HEK293 (cell line): ENCODE results near the gene UBE2F.
"Not testable (repeated sequence)": the region's sequence is repeated elsewhere in the genome, so short reads cannot be mapped to it uniquely, and the experiment has no call there.

Experiments used
- CTCF ChIA-PET: fragments of 350-600 bp; formaldehyde crosslinking; extraction: SDS; loops from one replicate; lab custom pipeline; 2021; ENCODE audit warnings: antibody characterized with exemption; lab: Yijun Ruan, JAX
- POLR2A ChIA-PET: fragments of 300-600 bp; formaldehyde crosslinking; extraction: SDS; loops from one replicate; lab custom pipeline; 2020; ENCODE audit warnings: antibody characterized with exemption, inconsistent platforms; lab: Yijun Ruan, JAX
- H3K27ac ChIP-seq: fragments of 200-500 bp; sonication (Bioruptor generic); 2 replicates; pipeline ENCODE4 v1.5.1; 2014; ENCODE audit warnings: low read depth, low read length, control low read depth, inconsistent platforms; ENCODE audit errors: extremely low read depth
- H3K36me3 ChIP-seq, 2 experiments: fragments of 200-500 bp in 1 of 2; sonication (Bioruptor generic) in 1 of 2; 1 replicate in 1 of 2; 2 replicates in 1 of 2; pipeline ENCODE4 v1.5.1; 2014 to 2017; ENCODE audit warnings: inconsistent platforms in 2 of 2, low read length in 2 of 2; ENCODE audit not compliant: control insufficient read depth in 2 of 2, insufficient read depth in 1 of 2
- H3K4me1 ChIP-seq: fragments of 200-500 bp; sonication (Bioruptor generic); 2 replicates; pipeline ENCODE4 v1.5.1; 2014; ENCODE audit warnings: mild to moderate bottlenecking, low read length, inconsistent platforms; ENCODE audit not compliant: control insufficient read depth, insufficient read depth
- H3K4me3 ChIP-seq: 2 replicates; pipeline ENCODE4 v1.5.1; 2011; ENCODE audit warnings: low read depth, mild to moderate bottlenecking, control low read depth, low read length, moderate library complexity
- H3K9me3 ChIP-seq: fragments of 200-500 bp; sonication (Bioruptor generic); 2 replicates; pipeline ENCODE4 v1.5.1; 2014; ENCODE audit warnings: low read depth, low read length, inconsistent platforms; ENCODE audit not compliant: control insufficient read depth, insufficient read depth
- GLI2 ChIP-seq: fragments of 450-650 bp; formaldehyde crosslinking; IDR thresholded peaks from 2 replicates; pipeline ENCODE4; 2017; ENCODE audit warnings: missing biosample characterization, missing genetic modification characterization, low read depth, borderline replicate concordance
- GLIS2 ChIP-seq: fragments of 450-650 bp; formaldehyde crosslinking; IDR thresholded peaks from 2 replicates; pipeline ENCODE4 v1.5.1; 2016; ENCODE audit warnings: missing biosample characterization, missing genetic modification characterization
- KLF7 ChIP-seq: fragments of 450-650 bp; formaldehyde crosslinking; IDR thresholded peaks from 2 replicates; pipeline ENCODE4 v1.5.1; 2016; ENCODE audit warnings: missing biosample characterization, missing genetic modification characterization, borderline replicate concordance
- PBX3 ChIP-seq: sonication (generic); formaldehyde crosslinking; IDR thresholded peaks from 2 replicates; pipeline ENCODE4 v1.8.1; 2022; ENCODE audit warnings: mild to moderate bottlenecking, moderate library complexity, missing genetic modification reagents
- ZBTB44 ChIP-seq: fragments of 450-650 bp; IDR thresholded peaks from 2 replicates; pipeline ENCODE4 v1.5.1; 2018; ENCODE audit warnings: missing biosample characterization, mild to moderate bottlenecking, missing genetic modification characterization
- ZFHX2 ChIP-seq: fragments of 450-650 bp; formaldehyde crosslinking; conservative IDR thresholded peaks from 2 replicates; pipeline ENCODE4 v1.5.1; 2016; ENCODE audit warnings: missing biosample characterization, missing genetic modification characterization
- ZFP41 ChIP-seq: fragments of 450-650 bp; formaldehyde crosslinking; IDR thresholded peaks from 2 replicates; pipeline ENCODE4 v1.5.1; 2016; ENCODE audit warnings: missing biosample characterization, missing genetic modification characterization, borderline replicate concordance
- ZNF112 ChIP-seq: fragments of 450-650 bp; formaldehyde crosslinking; IDR thresholded peaks from 2 replicates; pipeline ENCODE4 v1.5.0; 2017; ENCODE audit warnings: missing biosample characterization, missing genetic modification characterization
- ZNF114 ChIP-seq: fragments of 450-650 bp; formaldehyde crosslinking; IDR thresholded peaks from 2 replicates; pipeline ENCODE4 v1.5.0; 2017; ENCODE audit warnings: missing biosample characterization, missing genetic modification characterization
- ZNF202 ChIP-seq: fragments of 450-650 bp; formaldehyde crosslinking; IDR thresholded peaks from 2 replicates; pipeline ENCODE4 v1.5.1; 2016; ENCODE audit warnings: missing biosample characterization, missing genetic modification characterization, borderline replicate concordance
- ZNF214 ChIP-seq: fragments of 450-650 bp; formaldehyde crosslinking; IDR thresholded peaks from 2 replicates; pipeline ENCODE4 v1.5.1; 2017; ENCODE audit warnings: missing biosample characterization, mild to moderate bottlenecking, missing genetic modification characterization, borderline replicate concordance
- ZNF23 ChIP-seq: fragments of 450-650 bp; formaldehyde crosslinking; IDR thresholded peaks from 2 replicates; pipeline ENCODE4 v1.5.1; 2016; ENCODE audit warnings: missing biosample characterization, missing genetic modification characterization, borderline replicate concordance
- ZNF292 ChIP-seq: fragments of 450-650 bp; formaldehyde crosslinking; IDR thresholded peaks from 2 replicates; pipeline ENCODE4 v1.5.1; 2016; ENCODE audit warnings: low read depth, missing biosample characterization, missing genetic modification characterization, borderline replicate concordance
- ZNF335 ChIP-seq: fragments of 450-650 bp; formaldehyde crosslinking; conservative IDR thresholded peaks from 2 replicates; pipeline ENCODE4 v1.5.1; 2016; ENCODE audit warnings: missing biosample characterization, missing genetic modification characterization
- ZNF350 ChIP-seq: fragments of 450-650 bp; formaldehyde crosslinking; IDR thresholded peaks from 2 replicates; pipeline ENCODE4 v1.5.0; 2017; ENCODE audit warnings: missing biosample characterization, mild to moderate bottlenecking, missing genetic modification characterization
- ZNF398 ChIP-seq: fragments of 450-650 bp; formaldehyde crosslinking; IDR thresholded peaks from 2 replicates; pipeline ENCODE4 v1.5.1; 2017; ENCODE audit warnings: missing biosample characterization, missing genetic modification characterization
- ZNF433 ChIP-seq: fragments of 450-650 bp; formaldehyde crosslinking; IDR thresholded peaks from 2 replicates; pipeline ENCODE4 v1.5.1; 2016; ENCODE audit warnings: missing biosample characterization, missing genetic modification characterization, low read depth
- ZNF529 ChIP-seq: fragments of 450-650 bp; formaldehyde crosslinking; IDR thresholded peaks from 2 replicates; pipeline ENCODE4 v1.5.1; 2017; ENCODE audit warnings: missing genetic modification characterization, missing biosample characterization; ENCODE audit not compliant: insufficient replicate concordance
- ZNF555 ChIP-seq: fragments of 450-650 bp; formaldehyde crosslinking; conservative IDR thresholded peaks from 2 replicates; pipeline ENCODE4 v1.5.1; 2017; ENCODE audit warnings: missing biosample characterization, mild to moderate bottlenecking, missing genetic modification characterization, inconsistent platforms
- ZNF626 ChIP-seq: fragments of 450-650 bp; sonication (Bioruptor Pico); formaldehyde crosslinking; IDR thresholded peaks from 2 replicates; pipeline ENCODE4 v1.5.1; 2018; ENCODE audit warnings: missing biosample characterization, missing genetic modification characterization, inconsistent platforms
- ZNF677 ChIP-seq: fragments of 450-650 bp; IDR thresholded peaks from 2 replicates; pipeline ENCODE4 v1.5.0; 2018; ENCODE audit warnings: missing biosample characterization, mild to moderate bottlenecking, missing genetic modification characterization, moderate library complexity
- ZNF843 ChIP-seq: fragments of 450-650 bp; formaldehyde crosslinking; IDR thresholded peaks from 2 replicates; pipeline ENCODE4 v1.5.1; 2016; ENCODE audit warnings: missing biosample characterization, missing genetic modification characterization
- ZSCAN4 ChIP-seq: fragments of 450-650 bp; formaldehyde crosslinking; IDR thresholded peaks from 2 replicates; pipeline ENCODE4 v1.5.1; 2017; ENCODE audit warnings: missing biosample characterization, missing genetic modification characterization

The UBE2F gene

GRCh38 chr2:238066218-238066617 lies 99.4 kb downstream of the UBE2F start (continued):
- TF ChIP-seq PBX3 (CRISPR knock-in tag): no peak
- no peak for TF ChIP-seq ZFHX2 (tag by site-specific recombination)
- TF ChIP-seq ZNF433: no peak
- no peak for TF ChIP-seq ZNF23 (tag by site-specific recombination)
- TF ChIP-seq, all 188 proteins: peak for 0

GRCh38 chr2:238066718-238067117 lies 99.9 kb downstream of the UBE2F start:
- POLR2A ChIA-PET, CTCF ChIA-PET: not testable (repeated sequence)
- H3K36me3 ChIP-seq: peaks cover 37 to 78% of the 10 kb centered on the region in 2 experiments

GRCh38 chr2:238067939-238068338 lies 101.1 kb downstream of the UBE2F start:
- CTCF ChIA-PET: no interaction called here
- Histone ChIP-seq H3K36me3 (peaks cover 44 to 90% of the 10 kb centered on the region in 2 experiments), H3K27ac (no peak overlapping the region), H3K4me1 (no peaks in the 10 kb centered on the region), H3K9me3 (no peaks in the 10 kb centered on the region), H3K4me3 (no peak overlapping the region)
- POLR2A ChIA-PET: no interaction called here
- no peak for TF ChIP-seq ZNF626 (tag by site-specific recombination)
- TF ChIP-seq ZNF112 (tag by site-specific recombination): no peak
- TF ChIP-seq ZNF555: no peak
- TF ChIP-seq ZNF350 (tag by site-specific recombination): no peak
- no peak for TF ChIP-seq ZNF529 (tag by site-specific recombination)
- no peak for TF ChIP-seq GLI2 (tag by site-specific recombination)
- no peak for TF ChIP-seq ZNF398

More at GRCh38 chr2:238066718-238067117, 99.9 kb downstream of the UBE2F start:
- H3K4me1 ChIP-seq, H3K27ac ChIP-seq, H3K4me3 ChIP-seq, H3K9me3 ChIP-seq: not testable (repeated sequence)

GRCh38 chr2:238069021-238069709 lies 102.4 kb downstream of the UBE2F start:
- Histone ChIP-seq H3K36me3 (peaks cover 54 to 96% of the 10 kb centered on the region in 2 experiments), H3K9me3 (no peaks in the 10 kb centered on the region), H3K4me1 (no peaks in the 10 kb centered on the region), H3K4me3 (no peak overlapping the region), H3K27ac (no peak overlapping the region)
- ChIA-PET POLR2A (no interaction called here), CTCF (interaction anchor here (0.9 kb wide), 1 partner anchor 30 kb away, joined by 3 read pairs; no protein-coding TSS in a partner anchor)
- no peak for TF ChIP-seq ZNF843 (tag by site-specific recombination)
- no peak for TF ChIP-seq ZFP41 (tag by site-specific recombination)
- TF ChIP-seq ZNF202 (tag by site-specific recombination): no peak
- TF ChIP-seq ZNF214 (tag by site-specific recombination): no peak
- TF ChIP-seq GLIS2 (tag by site-specific recombination): no peak
- no peak for TF ChIP-seq ZNF677 (tag by site-specific recombination)
- no peak for TF ChIP-seq ZBTB44
- TF ChIP-seq KLF7 (tag by site-specific recombination): no peak
- TF ChIP-seq ZNF292 (tag by site-specific recombination): no peak
- no peak for TF ChIP-seq ZNF112 (tag by site-specific recombination)
- TF ChIP-seq ZNF335: no peak
- TF ChIP-seq ZNF114 (tag by site-specific recombination): no peak
- no peak for TF ChIP-seq ZSCAN4 (tag by site-specific recombination)
